ENCODE data around the gene PRDM16.

PRDM16 gene

DNA sequence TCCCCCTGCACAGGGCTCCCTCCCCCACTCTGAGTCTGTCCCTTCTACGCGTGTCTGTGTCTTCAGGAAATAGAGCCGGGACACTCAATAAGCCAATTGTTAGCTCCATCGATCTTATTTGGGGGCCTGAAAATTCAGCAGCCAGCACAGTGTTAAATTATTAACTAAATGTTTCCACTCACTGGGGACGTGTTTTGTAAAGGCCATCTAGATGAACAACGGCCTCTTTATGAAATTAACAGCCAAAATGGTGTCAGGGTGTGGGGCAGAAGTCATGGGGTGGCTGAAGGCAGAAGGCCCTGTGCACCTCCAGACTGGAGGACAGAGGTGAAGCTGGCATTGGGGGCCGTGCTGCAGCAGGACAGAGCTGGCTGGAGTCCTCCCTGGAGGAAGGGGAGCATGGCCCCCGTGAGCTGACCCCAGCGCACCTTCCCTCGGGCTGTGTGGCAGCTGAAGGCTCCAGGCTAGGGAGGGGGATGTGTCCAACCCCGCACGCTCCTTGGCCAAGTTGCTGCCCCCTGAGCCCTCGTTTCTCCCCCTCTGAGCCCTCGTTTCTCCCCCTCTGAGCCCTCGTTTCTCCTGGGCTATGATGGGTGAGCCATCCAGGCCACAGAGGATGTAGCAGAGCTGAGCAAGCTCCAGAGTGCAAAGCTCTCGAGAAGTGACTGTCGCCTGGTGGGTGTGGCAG, 271.7 kb downstream of the PRDM16 start:
- no peaks in the 10 kb centered on the region for H3K27me3 ChIP-seq (ENCODE audit: insufficient read depth, low read length)
- H3K36me3 ChIP-seq (ENCODE audit: insufficient read depth, low read length), result no peaks in the 10 kb centered on the region
- no peaks in the 10 kb centered on the region for H3K4me1 ChIP-seq (ENCODE audit: insufficient read depth, low read length)
- 91% methylated on average over 17 of the region's 17 CpGs for WGBS
- no peak overlapping the region for H3K27ac ChIP-seq (ENCODE audit: low read depth, low read length)
- no peak overlapping the region for H3K4me3 ChIP-seq (ENCODE audit: low read length)
- H3K9ac ChIP-seq (ENCODE audit: low read depth, low read length), result no peak overlapping the region
- peaks cover 20% of the 10 kb centered on the region for H3K9me3 ChIP-seq (ENCODE audit: insufficient read depth, low read depth, low read length)

DNA sequence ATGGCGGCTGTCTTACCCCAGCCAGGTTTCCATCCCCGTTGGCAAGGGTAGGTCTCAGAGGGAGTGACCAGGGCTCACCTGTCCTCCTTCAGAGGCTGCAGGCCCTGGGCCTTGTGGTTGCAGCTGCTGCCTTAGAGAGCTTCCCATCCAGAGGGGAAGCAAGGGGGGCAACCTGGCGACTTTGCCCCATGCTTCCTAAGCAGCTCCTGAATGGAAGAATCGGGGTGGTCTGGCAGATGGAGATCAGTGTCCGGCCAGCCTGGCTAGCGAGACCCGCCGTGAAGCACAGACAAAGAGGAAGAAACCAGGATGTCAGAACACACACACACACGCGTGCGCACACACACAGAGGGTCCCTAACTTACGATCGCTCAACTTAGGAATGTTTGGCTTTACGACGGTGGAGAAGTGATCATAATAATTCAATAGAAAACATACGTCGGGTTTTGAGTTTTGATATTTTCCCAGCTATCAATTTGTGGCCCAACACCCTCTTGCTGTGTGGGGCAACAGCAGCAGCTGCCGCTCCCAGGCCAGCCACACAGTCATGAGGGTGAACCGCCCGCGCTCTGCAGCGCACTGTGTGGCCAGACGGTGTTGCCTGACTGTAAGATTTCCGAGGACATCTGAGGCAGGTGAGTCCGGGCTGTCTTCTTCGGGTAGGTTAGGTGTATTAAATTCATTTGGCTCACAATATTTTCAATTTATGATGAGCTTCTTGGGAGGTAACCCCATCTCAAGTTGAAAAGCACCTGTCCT, 272.4 kb downstream of the PRDM16 start:
- Histone ChIP-seq H3K9ac (ENCODE audit: low read depth, low read length) (no peak overlapping the region), H3K9me3 (ENCODE audit: insufficient read depth, low read depth, low read length) (peaks cover 17% of the 10 kb centered on the region), H3K4me3 (ENCODE audit: low read length) (no peak overlapping the region), H3K36me3 (ENCODE audit: insufficient read depth, low read length) (no peaks in the 10 kb centered on the region), H3K4me1 (ENCODE audit: insufficient read depth, low read length) (no peaks in the 10 kb centered on the region), H3K27me3 (ENCODE audit: insufficient read depth, low read length) (no peaks in the 10 kb centered on the region), H3K27ac (ENCODE audit: low read depth, low read length) (no peak overlapping the region)
- WGBS, result 95% methylated on average over 26 of the region's 26 CpGs

DNA sequence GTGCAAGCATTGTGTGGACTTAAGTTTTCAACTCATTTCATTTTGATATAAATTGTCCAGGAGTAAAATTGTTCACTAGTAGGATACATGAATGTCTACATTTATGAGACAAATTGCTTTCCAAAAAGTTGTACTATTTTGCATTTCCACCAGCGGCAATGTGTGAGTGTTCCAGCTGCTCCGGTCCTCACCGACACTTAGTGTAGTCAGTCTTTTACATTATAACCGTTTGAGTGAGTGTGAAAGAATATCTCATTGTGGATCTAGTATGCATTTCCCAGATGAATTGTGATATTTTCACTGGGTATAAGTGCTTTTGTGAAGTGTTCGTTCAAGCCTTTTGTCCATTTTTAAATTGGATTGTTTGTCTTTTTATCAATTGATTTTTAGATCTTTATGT, 274.0 kb downstream of the PRDM16 start:
- Histone ChIP-seq H3K9ac (ENCODE audit: low read depth, low read length) (no peak overlapping the region), H3K36me3 (ENCODE audit: insufficient read depth, low read length) (no peaks in the 10 kb centered on the region), H3K27me3 (ENCODE audit: insufficient read depth, low read length) (no peaks in the 10 kb centered on the region), H3K9me3 (ENCODE audit: insufficient read depth, low read depth, low read length) (peaks cover 12% of the 10 kb centered on the region), H3K27ac (ENCODE audit: low read depth, low read length) (no peak overlapping the region), H3K4me3 (ENCODE audit: low read length) (no peak overlapping the region), H3K4me1 (ENCODE audit: insufficient read depth, low read length) (no peaks in the 10 kb centered on the region)
- WGBS, result 93% methylated on average over 5 of the region's 5 CpGs

DNA sequence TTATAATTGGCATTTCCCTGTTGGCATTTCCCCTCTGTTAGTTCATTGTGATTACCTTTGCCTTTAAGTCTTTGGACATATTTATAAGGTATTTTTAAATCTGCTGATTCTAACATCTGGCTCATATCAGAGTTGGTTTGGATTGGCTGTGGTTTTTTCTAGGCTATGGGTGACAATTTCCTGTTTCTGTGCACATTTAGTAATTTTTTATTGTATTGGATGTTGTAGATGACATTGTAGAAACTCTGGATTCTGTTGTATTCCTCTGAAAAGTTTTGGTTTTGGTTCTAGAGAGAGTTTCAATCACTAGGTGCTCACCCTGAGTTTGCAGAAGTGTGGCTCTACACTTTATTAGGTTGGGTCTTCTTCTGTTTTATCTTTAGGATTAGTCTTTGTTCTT, 275.4 kb downstream of the PRDM16 start:
- Histone ChIP-seq H3K27ac (ENCODE audit: low read depth, low read length) (no peak overlapping the region), H3K27me3 (ENCODE audit: insufficient read depth, low read length) (no peaks in the 10 kb centered on the region), H3K4me1 (ENCODE audit: insufficient read depth, low read length) (no peaks in the 10 kb centered on the region), H3K9ac (ENCODE audit: low read depth, low read length) (no peak overlapping the region), H3K9me3 (ENCODE audit: insufficient read depth, low read depth, low read length) (peaks cover 12% of the 10 kb centered on the region), H3K4me3 (ENCODE audit: low read length) (no peak overlapping the region), H3K36me3 (ENCODE audit: insufficient read depth, low read length) (no peaks in the 10 kb centered on the region)

DNA sequence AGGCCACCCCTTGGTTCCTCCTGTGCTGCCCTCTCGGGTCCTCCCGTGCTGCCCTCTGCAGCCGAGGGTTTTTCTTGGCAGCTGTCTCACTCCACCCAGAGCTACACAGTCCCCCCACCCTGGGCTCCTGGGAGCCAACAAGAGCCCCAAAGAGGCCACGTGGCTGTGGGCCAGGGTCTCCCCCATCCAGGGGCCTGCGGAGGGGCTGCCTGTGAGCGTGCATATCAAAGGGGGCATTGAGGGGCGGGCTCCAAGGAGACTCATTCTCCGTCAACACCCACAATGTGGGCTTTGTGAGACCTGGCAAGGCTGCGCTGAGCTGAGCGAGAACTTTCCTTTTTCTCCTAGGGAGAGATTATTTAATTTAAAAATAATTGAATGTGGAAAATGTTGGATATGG, 276.8 kb downstream of the PRDM16 start:
- no peak overlapping the region for H3K9ac ChIP-seq (ENCODE audit: low read depth, low read length)
- peaks cover 12% of the 10 kb centered on the region for H3K9me3 ChIP-seq (ENCODE audit: insufficient read depth, low read depth, low read length)
- no peak overlapping the region for H3K4me3 ChIP-seq (ENCODE audit: low read length)
- WGBS, result 78% methylated on average over 10 of the region's 10 CpGs
- no peaks in the 10 kb centered on the region for H3K36me3 ChIP-seq (ENCODE audit: insufficient read depth, low read length)
- H3K27ac ChIP-seq (ENCODE audit: low read depth, low read length), result no peak overlapping the region
- H3K4me1 ChIP-seq (ENCODE audit: insufficient read depth, low read length), result no peaks in the 10 kb centered on the region
- H3K27me3 ChIP-seq (ENCODE audit: insufficient read depth, low read length), result no peaks in the 10 kb centered on the region

DNA sequence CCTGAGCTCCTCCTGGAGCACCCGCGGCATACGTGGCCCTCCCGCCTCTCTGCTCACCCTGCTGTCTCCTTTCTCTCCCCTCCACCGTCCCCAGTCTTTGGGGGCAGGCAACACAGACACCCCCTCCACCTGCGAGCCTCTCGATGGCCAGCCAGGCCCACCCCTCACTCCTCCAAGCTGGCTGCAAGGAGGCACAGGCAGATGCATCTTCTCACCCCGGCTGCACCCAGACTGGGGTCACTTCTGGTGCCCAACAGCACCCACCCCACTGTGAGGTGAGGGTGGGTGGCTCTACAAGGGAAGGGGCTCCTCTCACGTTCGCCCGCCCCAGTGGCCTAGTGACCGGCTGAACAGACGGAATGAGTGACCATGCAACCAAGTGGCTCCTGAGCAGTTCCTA, 277.5 kb downstream of the PRDM16 start:
- Histone ChIP-seq H3K4me1 (ENCODE audit: insufficient read depth, low read length) (no peaks in the 10 kb centered on the region), H3K36me3 (ENCODE audit: insufficient read depth, low read length) (no peaks in the 10 kb centered on the region), H3K4me3 (ENCODE audit: low read length) (no peak overlapping the region), H3K9me3 (ENCODE audit: insufficient read depth, low read depth, low read length) (peaks cover 12% of the 10 kb centered on the region), H3K27ac (ENCODE audit: low read depth, low read length) (no peak overlapping the region), H3K27me3 (ENCODE audit: insufficient read depth, low read length) (no peaks in the 10 kb centered on the region), H3K9ac (ENCODE audit: low read depth, low read length) (no peak overlapping the region)
- 90% methylated on average over 13 of the region's 13 CpGs for WGBS

DNA sequence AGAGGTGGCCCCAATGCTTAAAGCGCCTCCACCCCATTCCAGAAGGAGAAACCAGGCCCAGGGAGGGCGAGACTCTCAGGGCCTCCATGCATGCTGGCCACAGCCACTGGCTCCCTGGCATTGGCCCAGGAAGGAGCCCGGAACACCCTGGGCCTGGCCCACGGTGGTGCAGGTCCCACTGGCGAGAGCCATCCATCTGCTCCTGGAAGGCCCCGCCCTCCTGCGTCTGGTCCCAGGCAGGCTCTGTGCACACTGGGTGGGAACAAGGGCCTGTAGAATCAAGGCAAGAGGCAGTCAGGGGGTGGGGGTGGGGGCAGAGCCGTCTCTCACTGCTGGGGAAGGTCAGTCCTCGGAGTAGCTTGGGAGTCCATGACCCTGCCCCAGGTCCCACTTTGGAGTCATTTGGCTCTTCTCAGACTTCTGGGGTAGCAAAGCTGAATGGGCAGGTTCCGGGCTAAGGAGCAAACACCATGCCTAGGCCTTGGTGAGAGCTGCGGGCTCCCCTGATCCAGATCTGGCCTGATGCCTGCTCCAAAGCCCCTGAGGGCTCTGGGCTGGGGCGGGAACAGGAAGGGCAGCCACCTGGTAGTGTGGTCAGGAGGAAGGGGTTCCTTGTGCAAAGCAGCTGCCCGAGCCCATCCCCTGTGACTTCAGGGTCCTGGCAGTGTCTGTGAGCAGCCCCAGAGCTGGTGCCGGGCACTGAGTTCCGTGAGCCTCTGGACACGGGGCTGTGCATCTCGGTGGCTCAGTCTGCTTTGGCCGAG, 278.4 kb downstream of the PRDM16 start:
- peaks cover 12% of the 10 kb centered on the region for H3K9me3 ChIP-seq (ENCODE audit: insufficient read depth, low read depth, low read length)
- 0 out of 2 replicates have a peak, but pooled peaks cover 3% of the 10 kb centered on the region for H3K27me3 ChIP-seq (ENCODE audit: insufficient read depth, low read length)
- H3K4me1 ChIP-seq (ENCODE audit: insufficient read depth, low read length), result peaks cover 6% of the 10 kb centered on the region; the same call in 1 of the 2 replicates
- no peak overlapping the region for H3K27ac ChIP-seq (ENCODE audit: low read depth, low read length)
- 91% methylated on average over 18 of the region's 18 CpGs for WGBS
- no peak overlapping the region for H3K4me3 ChIP-seq (ENCODE audit: low read length)
- no peak overlapping the region for H3K9ac ChIP-seq (ENCODE audit: low read depth, low read length)
- no peaks in the 10 kb centered on the region for H3K36me3 ChIP-seq (ENCODE audit: insufficient read depth, low read length)

DNA sequence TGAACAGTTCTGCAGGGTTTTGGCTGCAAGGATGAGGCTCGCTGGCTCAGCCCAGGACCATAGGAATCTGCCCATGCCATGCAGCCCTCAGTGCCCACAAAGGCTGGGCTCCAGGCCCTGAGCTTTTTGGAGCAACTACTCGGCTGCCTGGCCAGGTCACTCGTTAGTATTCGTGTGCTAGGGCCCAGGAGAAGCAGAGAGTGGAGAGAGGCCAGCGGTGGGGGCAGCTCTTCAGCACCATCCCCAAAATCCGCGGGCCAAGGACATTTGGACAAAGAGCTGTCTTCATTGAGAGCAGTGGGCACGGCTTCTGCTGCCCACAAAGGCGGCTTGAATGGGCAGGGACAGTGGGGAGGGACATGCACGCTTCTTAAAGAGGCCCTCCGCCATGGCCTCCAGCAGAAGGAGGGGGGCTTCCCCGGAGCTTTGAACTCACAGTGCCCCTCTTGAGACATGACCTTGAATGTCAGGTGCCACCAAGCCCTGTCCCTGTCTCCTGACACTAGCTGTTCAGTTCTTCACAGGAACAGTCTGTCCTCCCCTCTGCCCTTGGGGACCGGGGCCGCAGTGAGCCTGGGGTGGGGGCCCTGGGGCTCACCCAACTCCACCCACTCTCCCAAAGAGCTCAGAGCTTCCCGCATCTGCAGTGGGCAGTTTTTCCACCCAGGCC, 279.3 kb downstream of the PRDM16 start:
- no peak overlapping the region for H3K27ac ChIP-seq (ENCODE audit: low read depth, low read length)
- H3K9me3 ChIP-seq (ENCODE audit: insufficient read depth, low read depth, low read length), result peaks cover 12% of the 10 kb centered on the region
- WGBS, result 85% methylated on average over 15 of the region's 15 CpGs
- H3K4me1 ChIP-seq (ENCODE audit: insufficient read depth, low read length), result peaks cover 14% of the 10 kb centered on the region
- H3K9ac ChIP-seq (ENCODE audit: low read depth, low read length), result no peak overlapping the region
- H3K4me3 ChIP-seq (ENCODE audit: low read length), result no peak overlapping the region
- H3K27me3 ChIP-seq (ENCODE audit: insufficient read depth, low read length), result 0 out of 2 replicates have a peak, but pooled peaks cover 3% of the 10 kb centered on the region
- H3K36me3 ChIP-seq (ENCODE audit: insufficient read depth, low read length), result no peaks in the 10 kb centered on the region

DNA sequence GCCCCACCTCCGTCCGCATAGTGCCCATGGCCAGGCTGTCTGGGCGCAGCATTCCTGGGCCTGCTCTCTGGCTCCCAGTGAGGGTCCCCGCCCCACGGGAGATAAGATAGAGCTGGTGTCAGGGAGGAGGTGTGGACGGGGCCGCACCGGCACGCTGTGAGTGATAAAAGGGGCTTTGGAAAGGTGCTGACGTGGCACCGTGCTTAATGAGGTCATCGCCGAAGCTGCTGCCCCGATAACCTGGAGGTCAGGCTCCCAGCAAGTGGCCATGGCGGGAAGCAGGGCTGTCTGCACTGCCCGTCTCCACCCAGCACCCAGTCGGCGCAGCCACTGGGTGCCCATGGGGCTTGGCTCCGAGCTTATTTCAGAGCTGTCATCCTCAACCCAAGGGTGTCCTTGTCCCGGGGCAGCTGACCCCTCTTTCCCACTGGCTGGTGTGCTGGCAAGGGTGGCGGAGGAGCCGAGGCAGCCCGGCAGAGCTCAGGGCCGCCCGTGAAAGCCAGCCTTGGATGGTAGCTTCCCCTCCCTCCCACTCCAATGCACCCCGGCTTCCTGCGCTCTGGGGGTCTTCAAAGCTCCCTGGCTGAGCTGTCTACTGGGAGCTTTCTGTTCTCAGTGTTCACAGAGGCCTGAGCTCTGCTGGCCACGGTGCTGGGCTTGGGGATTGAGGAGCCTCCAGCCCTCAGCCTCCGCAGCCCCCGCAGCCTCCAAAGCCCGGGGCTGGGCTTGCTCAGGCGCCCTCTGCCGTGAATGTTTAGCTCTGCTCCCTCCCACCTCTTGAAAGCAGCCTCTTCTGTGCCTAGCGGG, 280.4 kb downstream of the PRDM16 start:
- no peak overlapping the region for H3K27ac ChIP-seq (ENCODE audit: low read depth, low read length)
- 73% methylated on average over 34 of the region's 34 CpGs for WGBS
- peaks cover 15% of the 10 kb centered on the region for H3K4me1 ChIP-seq (ENCODE audit: insufficient read depth, low read length)
- H3K9ac ChIP-seq (ENCODE audit: low read depth, low read length), result no peak overlapping the region
- 0 out of 2 replicates have a peak, but pooled peaks cover 3% of the 10 kb centered on the region for H3K27me3 ChIP-seq (ENCODE audit: insufficient read depth, low read length)
- no peak overlapping the region for H3K4me3 ChIP-seq (ENCODE audit: low read length)
- no peaks in the 10 kb centered on the region for H3K36me3 ChIP-seq (ENCODE audit: insufficient read depth, low read length)
- 0 out of 2 replicates have a peak, but pooled peaks cover 6% of the 10 kb centered on the region for H3K9me3 ChIP-seq (ENCODE audit: insufficient read depth, low read depth, low read length)

DNA sequence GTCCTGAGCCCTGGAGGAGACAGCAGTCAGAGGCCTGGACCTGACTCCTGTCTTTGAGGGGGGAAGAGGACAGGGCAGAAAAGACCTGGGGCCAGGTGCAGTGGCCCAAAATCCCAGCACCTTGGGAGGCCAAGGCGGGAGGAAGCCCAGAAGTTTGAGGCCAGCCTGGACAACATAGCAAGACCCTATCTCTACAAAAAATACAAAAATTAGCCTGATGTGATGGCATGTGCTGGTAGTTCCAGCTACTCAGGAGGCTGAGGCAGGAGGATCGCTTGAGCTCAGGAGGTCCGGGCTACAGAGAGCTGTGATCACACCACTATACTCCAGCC, 280.9 kb downstream of the PRDM16 start:
- H3K27ac ChIP-seq (ENCODE audit: low read depth, low read length), result no peak overlapping the region
- H3K9ac ChIP-seq (ENCODE audit: low read depth, low read length), result no peak overlapping the region
- peaks cover 15% of the 10 kb centered on the region for H3K4me1 ChIP-seq (ENCODE audit: insufficient read depth, low read length)
- H3K9me3 ChIP-seq (ENCODE audit: insufficient read depth, low read depth, low read length), result 0 out of 2 replicates have a peak, but pooled peaks cover under 1% of the 10 kb centered on the region
- 0 out of 2 replicates have a peak, but pooled peaks cover 3% of the 10 kb centered on the region for H3K27me3 ChIP-seq (ENCODE audit: insufficient read depth, low read length)
- no peak overlapping the region for H3K4me3 ChIP-seq (ENCODE audit: low read length)
- H3K36me3 ChIP-seq (ENCODE audit: insufficient read depth, low read length), result no peaks in the 10 kb centered on the region
- WGBS, result 94% methylated on average over 3 of the region's 3 CpGs

All from HUES64 (cell line).